SK-N-SH treated with all-trans-retinoic acid at 6 μM for 48 hours (cell line): Measurements from ENCODE around the gene SEC61B.

Experiments used
- ATAC-seq: fragments of 200-7000 bp; cut with Tn5 transposase; 3 replicates; pipeline ENCODE4 v1.9.1; 2020; ENCODE audit warnings: mild to moderate bottlenecking, moderate library complexity
- ARNTL ChIP-seq: fragments of 450-650 bp; formaldehyde crosslinking; IDR thresholded peaks from 2 replicates; pipeline ENCODE4 v1.5.0; 2020; ENCODE audit warnings: low read depth, mild to moderate bottlenecking, moderate library complexity, borderline replicate concordance
- BACH2 ChIP-seq: fragments of 250-450 bp; sonication (Bioruptor Pico); IDR thresholded peaks from 2 replicates; pipeline ENCODE4 v1.9.0; 2021; ENCODE audit warnings: mild to moderate bottlenecking, borderline replicate concordance
- CREB5 ChIP-seq: fragments of 250-450 bp; sonication (Bioruptor Pico); IDR thresholded peaks from 2 replicates; pipeline ENCODE4 v1.5.1; 2020; ENCODE audit warnings: low read depth, mild to moderate bottlenecking, moderate library complexity
- CSDC2 ChIP-seq: fragments of 250-450 bp; sonication (Bioruptor Pico); IDR thresholded peaks from 2 replicates; pipeline ENCODE4 v1.5.0; 2020; ENCODE audit warnings: mild to moderate bottlenecking, moderate library complexity
- ESRRG ChIP-seq: fragments of 250-450 bp; sonication (Bioruptor Pico); IDR thresholded peaks from 2 replicates; pipeline ENCODE4 v1.6.1; 2021; ENCODE audit warnings: mild to moderate bottlenecking
- GLIS3 ChIP-seq: fragments of 250-450 bp; sonication (Bioruptor Pico); IDR thresholded peaks from 2 replicates; pipeline ENCODE4 v1.5.0; 2020; ENCODE audit warnings: mild to moderate bottlenecking, moderate library complexity
- ISL1 ChIP-seq: fragments of 250-450 bp; sonication (Bioruptor Pico); IDR thresholded peaks from 2 replicates; pipeline ENCODE4 v2.1.2; 2022; ENCODE audit warnings: mild to moderate bottlenecking, moderate library complexity
- OSR1 ChIP-seq: fragments of 250-450 bp; sonication (Bioruptor Pico); IDR thresholded peaks from 2 replicates; pipeline ENCODE4 v1.8.0; 2022; ENCODE audit warnings: moderate library complexity, mild to moderate bottlenecking, inconsistent platforms
- POU6F1 ChIP-seq: fragments of 250-450 bp; sonication (Bioruptor Pico); IDR thresholded peaks from 2 replicates; pipeline ENCODE4 v1.8.0; 2021; ENCODE audit warnings: low read depth, mild to moderate bottlenecking, moderate library complexity, borderline replicate concordance
- PPARA ChIP-seq: fragments of 250-450 bp; sonication (Bioruptor Pico); IDR thresholded peaks from 2 replicates; pipeline ENCODE4 v1.5.0; 2020; ENCODE audit warnings: mild to moderate bottlenecking, borderline replicate concordance
- RARB ChIP-seq: fragments of 250-450 bp; sonication (Bioruptor Pico); IDR thresholded peaks from 2 replicates; pipeline ENCODE4 v1.8.0; 2021; ENCODE audit warnings: mild to moderate bottlenecking, moderate library complexity
- SNAI2 ChIP-seq: fragments of 250-450 bp; sonication (Bioruptor Pico); IDR thresholded peaks from 2 replicates; pipeline ENCODE4 v1.5.0; 2020; ENCODE audit warnings: mild to moderate bottlenecking, moderate library complexity
- TCF4 ChIP-seq: fragments of 250-450 bp; sonication (Bioruptor Pico); IDR thresholded peaks from 2 replicates; pipeline ENCODE4 v1.8.0; 2021; ENCODE audit warnings: mild to moderate bottlenecking, moderate library complexity, borderline replicate concordance
- TOX ChIP-seq: fragments of 250-450 bp; sonication (Bioruptor Pico); IDR thresholded peaks from 2 replicates; pipeline ENCODE4 v1.8.0; 2021; ENCODE audit warnings: mild to moderate bottlenecking, moderate library complexity, borderline replicate concordance
- TSHZ2 ChIP-seq: fragments of 250-450 bp; sonication (Bioruptor Pico); IDR thresholded peaks from 2 replicates; pipeline ENCODE4 v1.5.0; 2020; ENCODE audit warnings: mild to moderate bottlenecking, moderate library complexity
- ZC3H10 ChIP-seq: fragments of 250-450 bp; sonication (Bioruptor Pico); IDR thresholded peaks from 2 replicates; pipeline ENCODE4 v1.5.1; 2021; ENCODE audit warnings: mild to moderate bottlenecking, moderate library complexity
- ZFP3 ChIP-seq: fragments of 250-450 bp; sonication (Bioruptor Pico); IDR thresholded peaks from 2 replicates; pipeline ENCODE4 v1.5.0; 2020; ENCODE audit warnings: mild to moderate bottlenecking, moderate library complexity
- ZFP30 ChIP-seq: fragments of 450-650 bp; formaldehyde crosslinking; IDR thresholded peaks from 2 replicates; pipeline ENCODE4 v1.5.0; 2022; ENCODE audit warnings: mild to moderate bottlenecking, moderate library complexity
- ZNF565 ChIP-seq: fragments of 450-650 bp; formaldehyde crosslinking; conservative IDR thresholded peaks from 2 replicates; pipeline ENCODE4 v1.5.0; 2020; ENCODE audit warnings: low read depth, mild to moderate bottlenecking, moderate library complexity
- ZNF70 ChIP-seq: fragments of 450-650 bp; formaldehyde crosslinking; IDR thresholded peaks from 2 replicates; pipeline ENCODE4 v1.5.0; 2020; ENCODE audit warnings: mild to moderate bottlenecking, moderate library complexity
- ZNF8 ChIP-seq: fragments of 450-650 bp; formaldehyde crosslinking; IDR thresholded peaks from 2 replicates; pipeline ENCODE4 v1.5.0; 2020; ENCODE audit warnings: mild to moderate bottlenecking, moderate library complexity
- TF ChIP-seq, protein P1 (sequence below): fragments of 250-450 bp; sonication (Bioruptor Pico); IDR thresholded peaks from 2 replicates; pipeline ENCODE4 v1.5.1; 2021; ENCODE audit warnings: mild to moderate bottlenecking, moderate library complexity

The SEC61B gene

DNA sequence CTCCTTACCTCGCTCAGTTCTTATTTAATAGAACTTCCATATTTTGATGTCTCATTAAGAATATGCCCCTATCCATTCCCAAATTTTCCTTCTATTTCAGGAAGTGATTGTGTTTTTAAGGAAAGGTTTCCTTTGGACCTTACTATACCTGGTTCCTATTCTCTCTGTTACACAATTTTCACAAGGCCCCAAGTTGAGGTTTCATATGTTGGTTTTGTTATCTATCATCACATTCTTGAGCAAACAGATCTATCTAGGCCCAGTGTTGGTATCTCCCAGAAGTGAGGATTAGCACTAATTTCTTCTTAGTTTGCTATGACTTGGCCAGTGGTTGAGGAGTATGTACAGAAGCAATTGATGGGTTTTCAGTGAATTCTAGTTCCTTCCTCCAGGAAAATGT is 41.9 kb upstream of the SEC61B start (continued):
- TF ChIP-seq CREB5 (no peak), POU6F1 (CRISPR knock-in tag) (no peak), TCF4 (CRISPR knock-in tag) (no peak), CSDC2 (CRISPR knock-in tag) (no peak), SNAI2 (CRISPR knock-in tag) (no peak), ESRRG (CRISPR knock-in tag) (no peak), ZNF70 (CRISPR knock-in tag) (no peak)

DNA sequence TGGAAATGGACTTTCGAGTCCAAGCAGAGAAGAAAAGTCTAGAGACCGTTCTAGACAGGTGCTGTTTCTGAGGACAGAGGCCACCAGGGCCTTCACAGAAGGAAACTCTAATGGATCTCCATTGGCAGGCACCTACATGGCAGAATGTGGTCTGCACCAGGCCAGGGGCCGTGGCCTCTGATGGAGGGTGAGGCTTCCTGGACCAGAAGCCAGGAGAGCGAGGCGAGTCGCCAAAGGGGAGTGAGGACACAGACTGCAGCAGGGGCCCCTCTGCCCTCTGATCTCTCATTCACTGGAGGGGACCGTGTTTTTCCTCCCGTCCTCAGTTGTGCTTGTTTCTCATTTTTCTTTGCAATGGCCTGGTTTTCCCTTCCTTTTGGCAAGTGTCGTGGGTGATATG is 41.4 kb upstream of the SEC61B start:
- no peak for ATAC-seq
- no peak for TF ChIP-seq ZC3H10
- no peak for TF ChIP-seq PPARA (CRISPR knock-in tag)
- no peak for TF ChIP-seq ZNF8
- TF ChIP-seq ARNTL (CRISPR knock-in tag), result no peak

DNA sequence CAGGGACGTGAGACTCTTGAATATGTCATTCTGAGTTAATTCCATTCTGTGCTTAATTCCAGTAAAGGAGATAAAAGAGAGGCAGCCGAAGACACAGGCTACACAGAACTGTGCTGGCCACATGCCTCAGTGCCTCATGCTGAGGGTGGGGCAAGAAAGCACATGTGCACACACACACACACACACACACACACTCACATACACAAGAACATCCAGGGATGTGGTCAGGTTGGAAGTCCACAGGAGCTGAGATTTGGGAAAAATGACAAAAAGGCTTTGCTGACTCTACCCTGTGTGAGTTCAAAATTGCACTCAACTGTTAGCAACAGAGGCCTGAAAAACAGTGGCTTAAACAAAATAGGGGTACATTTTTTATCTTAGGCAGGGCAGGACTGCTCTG is 40.9 kb upstream of the SEC61B start:
- TF ChIP-seq TSHZ2 (CRISPR knock-in tag), result no peak
- TF ChIP-seq ZFP30 (CRISPR knock-in tag), result no peak
- TF ChIP-seq GLIS3, result no peak
- TF ChIP-seq CREB5, result no peak
- no peak for TF ChIP-seq SNAI2 (CRISPR knock-in tag)
- no peak for TF ChIP-seq ZNF8

DNA sequence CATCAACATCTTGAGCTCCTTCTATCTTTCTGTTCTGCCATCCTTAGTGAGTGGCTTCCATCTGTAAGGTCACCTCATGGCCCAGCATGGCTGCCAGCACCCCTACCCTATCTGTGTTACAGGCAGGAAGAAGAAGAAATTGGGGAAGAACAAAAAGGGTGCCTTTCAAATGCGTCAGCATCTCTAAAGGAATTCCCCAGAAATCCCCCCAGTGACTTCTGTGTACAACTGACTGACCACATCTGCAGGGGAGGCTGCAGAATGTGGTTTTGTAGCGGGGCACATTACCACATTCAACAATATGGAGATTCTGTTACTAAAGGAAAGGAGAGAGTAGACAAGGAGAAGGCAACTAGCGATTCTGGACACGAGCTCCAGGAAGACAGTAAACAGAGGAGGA is 40.5 kb upstream of the SEC61B start:
- no peak for ATAC-seq
- TF ChIP-seq TCF4 (CRISPR knock-in tag), result no peak
- TF ChIP-seq TOX, result no peak
- no peak for TF ChIP-seq POU6F1 (CRISPR knock-in tag)
- no peak for TF ChIP-seq BACH2 (CRISPR knock-in tag)
- no peak for TF ChIP-seq ZNF8
- no peak for TF ChIP-seq ZC3H10
- no peak for TF ChIP-seq SNAI2 (CRISPR knock-in tag)
- no peak for TF ChIP-seq GLIS3
- no peak for TF ChIP-seq ARNTL (CRISPR knock-in tag)
- no peak for TF ChIP-seq ZFP30 (CRISPR knock-in tag)
- TF ChIP-seq ZFP3, result no peak
- TF ChIP-seq CREB5, result no peak
- no peak for TF ChIP-seq ESRRG (CRISPR knock-in tag)
- TF ChIP-seq, protein P1, sequence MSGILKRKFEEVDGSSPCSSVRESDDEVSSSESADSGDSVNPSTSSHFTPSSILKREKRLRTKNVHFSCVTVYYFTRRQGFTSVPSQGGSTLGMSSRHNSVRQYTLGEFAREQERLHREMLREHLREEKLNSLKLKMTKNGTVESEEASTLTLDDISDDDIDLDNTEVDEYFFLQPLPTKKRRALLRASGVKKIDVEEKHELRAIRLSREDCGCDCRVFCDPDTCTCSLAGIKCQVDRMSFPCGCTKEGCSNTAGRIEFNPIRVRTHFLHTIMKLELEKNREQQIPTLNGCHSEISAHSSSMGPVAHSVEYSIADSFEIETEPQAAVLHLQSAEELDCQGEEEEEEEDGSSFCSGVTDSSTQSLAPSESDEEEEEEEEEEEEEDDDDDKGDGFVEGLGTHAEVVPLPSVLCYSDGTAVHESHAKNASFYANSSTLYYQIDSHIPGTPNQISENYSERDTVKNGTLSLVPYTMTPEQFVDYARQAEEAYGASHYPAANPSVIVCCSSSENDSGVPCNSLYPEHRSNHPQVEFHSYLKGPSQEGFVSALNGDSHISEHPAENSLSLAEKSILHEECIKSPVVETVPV (CRISPR knock-in tag), result no peak
- no peak for TF ChIP-seq TSHZ2 (CRISPR knock-in tag)
- no peak for TF ChIP-seq RARB (CRISPR knock-in tag)
- no peak for TF ChIP-seq CSDC2 (CRISPR knock-in tag)
- TF ChIP-seq ZNF565, result no peak
- TF ChIP-seq ISL1, result no peak
- no peak for TF ChIP-seq OSR1 (CRISPR knock-in tag)

More for the DNA sequence above, 40.9 kb upstream of the SEC61B start:
- ATAC-seq, result no peak
